ENCODE measurements around the gene RAB20.

DNA sequence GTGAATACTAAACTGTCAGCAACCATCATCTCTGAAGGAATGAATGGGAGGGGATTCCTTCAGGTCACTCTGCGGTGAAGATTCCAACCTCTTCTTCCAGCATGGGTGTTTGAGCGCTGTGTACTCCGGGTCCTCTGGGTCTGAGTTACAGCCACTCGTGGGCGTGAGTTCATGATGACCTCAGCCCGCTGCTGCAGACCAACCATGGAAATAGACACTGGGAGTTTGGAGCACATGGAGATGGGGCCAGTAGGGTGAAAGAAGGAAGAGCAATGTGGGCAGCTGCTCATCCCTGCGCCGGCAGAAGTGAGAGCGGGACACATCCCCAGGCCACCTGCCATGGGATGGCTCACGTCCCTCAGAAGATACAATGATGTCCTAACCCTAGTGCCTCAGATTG is 16.8 kb upstream of the RAB20 start:
- TF ChIP-seq, protein P1, sequence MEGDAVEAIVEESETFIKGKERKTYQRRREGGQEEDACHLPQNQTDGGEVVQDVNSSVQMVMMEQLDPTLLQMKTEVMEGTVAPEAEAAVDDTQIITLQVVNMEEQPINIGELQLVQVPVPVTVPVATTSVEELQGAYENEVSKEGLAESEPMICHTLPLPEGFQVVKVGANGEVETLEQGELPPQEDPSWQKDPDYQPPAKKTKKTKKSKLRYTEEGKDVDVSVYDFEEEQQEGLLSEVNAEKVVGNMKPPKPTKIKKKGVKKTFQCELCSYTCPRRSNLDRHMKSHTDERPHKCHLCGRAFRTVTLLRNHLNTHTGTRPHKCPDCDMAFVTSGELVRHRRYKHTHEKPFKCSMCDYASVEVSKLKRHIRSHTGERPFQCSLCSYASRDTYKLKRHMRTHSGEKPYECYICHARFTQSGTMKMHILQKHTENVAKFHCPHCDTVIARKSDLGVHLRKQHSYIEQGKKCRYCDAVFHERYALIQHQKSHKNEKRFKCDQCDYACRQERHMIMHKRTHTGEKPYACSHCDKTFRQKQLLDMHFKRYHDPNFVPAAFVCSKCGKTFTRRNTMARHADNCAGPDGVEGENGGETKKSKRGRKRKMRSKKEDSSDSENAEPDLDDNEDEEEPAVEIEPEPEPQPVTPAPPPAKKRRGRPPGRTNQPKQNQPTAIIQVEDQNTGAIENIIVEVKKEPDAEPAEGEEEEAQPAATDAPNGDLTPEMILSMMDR (IDR thresholded peaks at IDR 0.05 in 2 of 3, conservative IDR thresholded peaks at IDR 0.05 in 1 of 3; ENCODE audit: borderline replicate concordance in 1 of 3, insufficient read depth in 1 of 3, low read depth in 2 of 3, low read length in 2 of 3): no peak
- TF ChIP-seq, protein P2, sequence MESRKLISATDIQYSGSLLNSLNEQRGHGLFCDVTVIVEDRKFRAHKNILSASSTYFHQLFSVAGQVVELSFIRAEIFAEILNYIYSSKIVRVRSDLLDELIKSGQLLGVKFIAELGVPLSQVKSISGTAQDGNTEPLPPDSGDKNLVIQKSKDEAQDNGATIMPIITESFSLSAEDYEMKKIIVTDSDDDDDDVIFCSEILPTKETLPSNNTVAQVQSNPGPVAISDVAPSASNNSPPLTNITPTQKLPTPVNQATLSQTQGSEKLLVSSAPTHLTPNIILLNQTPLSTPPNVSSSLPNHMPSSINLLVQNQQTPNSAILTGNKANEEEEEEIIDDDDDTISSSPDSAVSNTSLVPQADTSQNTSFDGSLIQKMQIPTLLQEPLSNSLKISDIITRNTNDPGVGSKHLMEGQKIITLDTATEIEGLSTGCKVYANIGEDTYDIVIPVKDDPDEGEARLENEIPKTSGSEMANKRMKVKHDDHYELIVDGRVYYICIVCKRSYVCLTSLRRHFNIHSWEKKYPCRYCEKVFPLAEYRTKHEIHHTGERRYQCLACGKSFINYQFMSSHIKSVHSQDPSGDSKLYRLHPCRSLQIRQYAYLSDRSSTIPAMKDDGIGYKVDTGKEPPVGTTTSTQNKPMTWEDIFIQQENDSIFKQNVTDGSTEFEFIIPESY (IDR thresholded peaks at IDR 0.05; ENCODE audit: extremely low read depth, insufficient replicate concordance, low read length): no peak
- no peak for TF ChIP-seq EGR1 (IDR thresholded peaks at IDR 0.05; ENCODE audit: low read depth)
- TF ChIP-seq POLR2AphosphoS5 (IDR thresholded peaks at IDR 0.05; ENCODE audit: low read depth, low read length): no peak

Measured in HCT116 (cell line).